GM12864 (cell line): ENCODE measurements around the gene RPL7L1.

ENCODE experiments used
- DNase-seq: peaks from one replicate; pipeline ENCODE4 v3.0.0-alpha.2; 2011; ENCODE audit warnings: low read depth
- H3K4me3 ChIP-seq: 2 replicates; pipeline ENCODE4 v1.5.1; 2011; ENCODE audit warnings: mild to moderate bottlenecking, low read depth, low read length, control low read depth
- CTCF ChIP-seq: IDR thresholded peaks from 2 replicates; pipeline ENCODE4 v1.5.1; 2011; ENCODE audit warnings: low read depth, mild to moderate bottlenecking, moderate library complexity, low read length, control low read depth, inconsistent platforms; ENCODE audit errors: missing control alignments

The RPL7L1 gene

GRCh38 chr6:42933205-42933604, 53.8 kb downstream of the RPL7L1 start:
- no peak for DNase-seq
- H3K4me3 ChIP-seq, result no peak overlapping the region
- TF ChIP-seq CTCF, result no peak

GRCh38 chr6:42935322-42935721, 55.9 kb downstream of the RPL7L1 start:
- no peak for TF ChIP-seq CTCF
- DNase-seq, result no peak
- H3K4me3 ChIP-seq, result no peak overlapping the region

GRCh38 chr6:42936398-42936797, 57.0 kb downstream of the RPL7L1 start:
- TF ChIP-seq CTCF, result no peak
- no peak for DNase-seq

GRCh38 chr6:42937548-42938427, 58.4 kb downstream of the RPL7L1 start:
- TF ChIP-seq CTCF, result no peak
- H3K4me3 ChIP-seq, result no peak overlapping the region
- DNase-seq, result no peak

More at GRCh38 chr6:42936398-42936797, 57.0 kb downstream of the RPL7L1 start:
- no peak overlapping the region for H3K4me3 ChIP-seq

- no peak for TF ChIP-seq CTCF
- no peak for DNase-seq
- H3K4me3 ChIP-seq, result no peak overlapping the region
Observed at GRCh38 chr6:42938428-42938796, 59.0 kb downstream of the RPL7L1 start.

GRCh38 chr6:42938987-42939809, 59.8 kb downstream of the RPL7L1 start:
- TF ChIP-seq CTCF, result no peak
- H3K4me3 ChIP-seq, result no peak overlapping the region
- no peak for DNase-seq
